K562 (cell line): ENCODE measurements around the gene CCDC88A. TPM values are rescaled to one million over a fixed set of nuclear protein-coding genes. Genes with fewer than 3 reads are reported as not detected.

ENCODE experiments used
- BRD4 ChIP-seq: fragments of 200-600 bp; sonication (generic); IDR thresholded peaks from 2 replicates; pipeline ENCODE4 v1.6.1; 2017; ENCODE audit warnings: inconsistent platforms
- CEBPG ChIP-seq, 3 experiments: fragments of 200-800 bp in 1 of 3; sonication (Bioruptor generic) in 1 of 3; sonication (generic) in 1 of 3; formaldehyde crosslinking in 1 of 3; IDR thresholded peaks in 2 of 3; conservative IDR thresholded peaks in 1 of 3; 2 replicates each; pipeline versions ENCODE4 v1.6.1 to v1.8.0; 2016 to 2022; ENCODE audit warnings: missing compliant biosample characterization in 2 of 3, missing genetic modification characterization in 2 of 3, mild to moderate bottlenecking in 1 of 3, missing genetic modification reagents in 1 of 3
- EGR1 ChIP-seq: fragments of 450-650 bp; conservative IDR thresholded peaks from 2 replicates; pipeline ENCODE4 v1.6.1; 2017; ENCODE audit warnings: mild to moderate bottlenecking
- HDAC2 ChIP-seq: fragments of 450-650 bp; IDR thresholded peaks from 2 replicates; pipeline ENCODE4 v1.6.1; 2016; ENCODE audit warnings: mild to moderate bottlenecking
- HSF4 ChIP-seq: fragments of 250-450 bp; sonication (Bioruptor Pico); IDR thresholded peaks from 2 replicates; pipeline ENCODE4 v2.1.2; 2022; ENCODE audit warnings: mild to moderate bottlenecking, moderate library complexity, borderline replicate concordance
- MAFG ChIP-seq: fragments of 450-650 bp; conservative IDR thresholded peaks from 2 replicates; pipeline ENCODE4 v1.6.1; 2016; ENCODE audit warnings: missing genetic modification characterization, missing compliant biosample characterization
- NCOR1 ChIP-seq: fragments of 450-650 bp; IDR thresholded peaks from 2 replicates; pipeline ENCODE4 v1.6.1; 2016; ENCODE audit warnings: mild to moderate bottlenecking, moderate library complexity
- NR1H2 ChIP-seq: sonication (generic); formaldehyde crosslinking; IDR thresholded peaks from 2 replicates; pipeline ENCODE4 v1.4.0; 2020; ENCODE audit warnings: mild to moderate bottlenecking, missing genetic modification reagents
- RBM14 ChIP-seq: fragments of 200-400 bp; formaldehyde crosslinking; IDR thresholded peaks from 2 replicates; pipeline ENCODE4 v1.6.1; 2018; ENCODE audit warnings: low read depth, mild to moderate bottlenecking, low read length, moderate library complexity, borderline replicate concordance; ENCODE audit not compliant: insufficient read depth
- RFX7 ChIP-seq: fragments of 250-450 bp; sonication (Bioruptor Pico); IDR thresholded peaks from 2 replicates; pipeline ENCODE4 v1.5.1; 2021; ENCODE audit warnings: mild to moderate bottlenecking
- TEAD4 ChIP-seq, 2 experiments: sonication (generic) in 1 of 2; formaldehyde crosslinking in 1 of 2; IDR thresholded peaks; 2 replicates each; pipeline versions ENCODE4 v1.6.1 to v1.8.0; 2012 to 2022; ENCODE audit warnings: borderline replicate concordance in 1 of 2, inconsistent platforms in 1 of 2, low read length in 1 of 2, mild to moderate bottlenecking in 1 of 2, missing genetic modification reagents in 1 of 2
- THAP12 ChIP-seq: fragments of 250-450 bp; sonication (Bioruptor Pico); IDR thresholded peaks from 2 replicates; pipeline ENCODE4 v1.9.0; 2021; ENCODE audit warnings: mild to moderate bottlenecking, inconsistent platforms
- polyA plus RNA-seq, 8 experiments: library from polyadenylated mRNA; depleted of rRNA in 4 of 8; stranded (reverse) in 5 of 8; unstranded in 3 of 8; fragments of >200 nt; fragmentation: Nextera tagmentation in 2 of 8; fragmentation: Illumina TruSeq in 1 of 8; extraction: Ambion mirVana in 2 of 8; extraction: Trizol in 1 of 8; gene quantifications; 2 replicates each; pipeline versions ENCODE4 v1.2.1 to v1.2.3, GENCODE V29; 2011 to 2014; ENCODE audit warnings: inconsistent platforms in 1 of 8, missing spikeins in 1 of 8
- total RNA-seq, 7 experiments: library from RNA; depleted of rRNA in 6 of 7; stranded (reverse); fragments of >200 nt in 6 of 7; fragmentation: Illumina TruSeq in 2 of 7; extraction: Trizol in 2 of 7; gene quantifications; 2 replicates each; pipeline versions ENCODE4 v1.2.1 to v1.2.3, GENCODE V29; 2011 to 2021; ENCODE audit warnings: low replicate concordance in 1 of 7
- TF ChIP-seq, protein P1 (sequence below), 2 experiments: fragments of 450-650 bp in 1 of 2; sonication (generic) in 1 of 2; formaldehyde crosslinking in 1 of 2; IDR thresholded peaks; 2 replicates each; pipeline versions ENCODE4 v1.7.1 to v1.9.0; 2016 to 2022; ENCODE audit warnings: inconsistent platforms in 1 of 2, mild to moderate bottlenecking in 1 of 2, missing genetic modification reagents in 1 of 2
- TF ChIP-seq, protein P2 (sequence below): fragments of 250-450 bp; sonication (Bioruptor Pico); IDR thresholded peaks from 2 replicates; pipeline ENCODE4 v1.8.0; 2022; ENCODE audit warnings: moderate library complexity, mild to moderate bottlenecking, inconsistent platforms

The CCDC88A gene
- total and polyA plus RNA-seq, 9 of the 15 experiments (the other 6 are each of a cell fraction or from before 2014, with no cell fraction given): 29.3 to 102 (median 55.6) TPM

- TF ChIP-seq, protein P1, sequence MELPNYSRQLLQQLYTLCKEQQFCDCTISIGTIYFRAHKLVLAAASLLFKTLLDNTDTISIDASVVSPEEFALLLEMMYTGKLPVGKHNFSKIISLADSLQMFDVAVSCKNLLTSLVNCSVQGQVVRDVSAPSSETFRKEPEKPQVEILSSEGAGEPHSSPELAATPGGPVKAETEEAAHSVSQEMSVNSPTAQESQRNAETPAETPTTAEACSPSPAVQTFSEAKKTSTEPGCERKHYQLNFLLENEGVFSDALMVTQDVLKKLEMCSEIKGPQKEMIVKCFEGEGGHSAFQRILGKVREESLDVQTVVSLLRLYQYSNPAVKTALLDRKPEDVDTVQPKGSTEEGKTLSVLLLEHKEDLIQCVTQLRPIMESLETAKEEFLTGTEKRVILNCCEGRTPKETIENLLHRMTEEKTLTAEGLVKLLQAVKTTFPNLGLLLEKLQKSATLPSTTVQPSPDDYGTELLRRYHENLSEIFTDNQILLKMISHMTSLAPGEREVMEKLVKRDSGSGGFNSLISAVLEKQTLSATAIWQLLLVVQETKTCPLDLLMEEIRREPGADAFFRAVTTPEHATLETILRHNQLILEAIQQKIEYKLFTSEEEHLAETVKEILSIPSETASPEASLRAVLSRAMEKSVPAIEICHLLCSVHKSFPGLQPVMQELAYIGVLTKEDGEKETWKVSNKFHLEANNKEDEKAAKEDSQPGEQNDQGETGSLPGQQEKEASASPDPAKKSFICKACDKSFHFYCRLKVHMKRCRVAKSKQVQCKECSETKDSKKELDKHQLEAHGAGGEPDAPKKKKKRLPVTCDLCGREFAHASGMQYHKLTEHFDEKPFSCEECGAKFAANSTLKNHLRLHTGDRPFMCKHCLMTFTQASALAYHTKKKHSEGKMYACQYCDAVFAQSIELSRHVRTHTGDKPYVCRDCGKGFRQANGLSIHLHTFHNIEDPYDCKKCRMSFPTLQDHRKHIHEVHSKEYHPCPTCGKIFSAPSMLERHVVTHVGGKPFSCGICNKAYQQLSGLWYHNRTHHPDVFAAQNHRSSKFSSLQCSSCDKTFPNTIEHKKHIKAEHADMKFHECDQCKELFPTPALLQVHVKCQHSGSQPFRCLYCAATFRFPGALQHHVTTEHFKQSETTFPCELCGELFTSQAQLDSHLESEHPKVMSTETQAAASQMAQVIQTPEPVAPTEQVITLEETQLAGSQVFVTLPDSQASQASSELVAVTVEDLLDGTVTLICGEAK (IDR thresholded peaks at IDR 0.05): peak; percentile 45; the same call in 1 of the 2 replicates
- TF ChIP-seq, protein P1 (CRISPR knock-in tag; IDR thresholded peaks at IDR 0.05): no peak
- TF ChIP-seq, protein P2, sequence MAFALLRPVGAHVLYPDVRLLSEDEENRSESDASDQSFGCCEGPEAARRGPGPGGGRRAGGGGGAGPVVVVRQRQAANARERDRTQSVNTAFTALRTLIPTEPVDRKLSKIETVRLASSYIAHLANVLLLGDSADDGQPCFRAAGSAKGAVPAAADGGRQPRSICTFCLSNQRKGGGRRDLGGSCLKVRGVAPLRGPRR (CRISPR knock-in tag): no peak
- no peak for TF ChIP-seq RFX7 (CRISPR knock-in tag)
- TF ChIP-seq HSF4 (CRISPR knock-in tag): no peak
- TF ChIP-seq NR1H2 (CRISPR knock-in tag): no peak
- no peak for TF ChIP-seq MAFG (tag)
- TF ChIP-seq THAP12 (CRISPR knock-in tag): peak; percentile 80; the same call in 1 of the 2 replicates
- no peak for TF ChIP-seq RBM14
- TF ChIP-seq HDAC2: peak; percentile 22; the same call in 1 of the 2 replicates
- peak; percentile 32; the same call in 1 of the 2 replicates for TF ChIP-seq TEAD4 (IDR thresholded peaks at IDR 0.05; ENCODE audit: low read length)
- TF ChIP-seq TEAD4 (CRISPR knock-in tag; IDR thresholded peaks at IDR 0.05; ENCODE audit: borderline replicate concordance): no peak
- TF ChIP-seq BRD4: no peak; the same call in 1 of the 2 replicates
- TF ChIP-seq CEBPG (CRISPR knock-in tag; IDR thresholded peaks at IDR 0.05): no peak
- no peak for TF ChIP-seq CEBPG (tag; conservative IDR thresholded peaks at IDR 0.05 in 1 of 2, IDR thresholded peaks at IDR 0.05 in 1 of 2)
- no peak for TF ChIP-seq NCOR1
- no peak for TF ChIP-seq EGR1
These were observed 137.3 kb downstream of the CCDC88A start (continued) for GRCh38 chr2:55282110-55282917.
